Skin of body (tissue), 2 donors: ENCODE results near the gene KLHDC10. TPM values are rescaled to one million over a fixed set of nuclear protein-coding genes. Genes with fewer than 3 reads are reported as not detected.
A peak's percentile ranks its signal among the peaks of the same experiment; 100 is the strongest.
"Not testable (repeated sequence)": the region's sequence is repeated elsewhere in the genome, so short reads cannot be mapped to it uniquely, and the experiment has no call there.

Source experiments
- DNase-seq: peaks from one replicate; lab custom pipeline; 2025; lab: John Stamatoyannopoulos, UW
- total RNA-seq: library from RNA; depleted of rRNA; stranded (reverse); fragments of >200 nt; gene quantifications from one replicate; pipeline ENCODE4 v1.2.3, GENCODE V29; 2014

The KLHDC10 gene
- total RNA-seq, 1 donor from 2014 or later, result 51.4 TPM

GRCh38 chr7:130141161-130141883, 71.0 kb downstream of the KLHDC10 start:
- DNase-seq, result peak; percentile 73

DNA sequence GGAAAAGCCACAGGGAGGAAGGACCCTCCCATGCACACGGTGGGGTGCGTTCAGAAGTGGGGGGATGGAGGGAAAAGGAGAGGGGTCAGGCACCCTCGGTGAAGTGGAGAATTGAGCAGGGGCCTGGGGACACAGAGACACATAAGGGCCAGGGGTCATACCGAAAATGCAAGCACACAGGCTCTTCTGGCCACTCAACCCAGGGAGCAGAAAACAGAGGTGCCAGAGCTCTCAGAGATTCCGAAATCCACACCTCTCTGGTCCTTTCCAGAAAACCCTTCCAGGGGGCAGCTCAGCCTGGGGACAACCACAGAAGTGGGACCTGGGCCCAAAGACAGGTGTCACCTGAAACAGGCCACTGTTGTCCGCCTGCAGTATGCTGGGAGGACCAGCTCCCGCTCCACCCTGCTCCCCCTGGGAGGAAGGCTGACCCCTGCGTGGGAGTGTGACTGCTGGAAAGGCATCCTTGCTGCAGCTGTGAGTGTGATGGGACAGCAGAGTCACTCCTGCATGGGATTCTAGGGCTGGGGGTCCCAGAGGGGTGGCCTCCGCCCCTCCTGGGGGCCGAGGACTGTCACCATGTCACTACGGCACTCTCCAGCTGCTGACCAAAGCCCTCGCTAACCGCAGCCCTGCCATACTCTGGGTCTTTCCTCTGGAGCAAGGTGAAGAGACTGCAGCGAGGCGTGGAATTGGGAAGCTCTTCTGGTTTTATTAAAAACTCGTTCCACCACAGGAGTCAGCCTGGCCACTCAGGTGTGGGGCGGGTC, 71.7 kb downstream of the KLHDC10 start:
- no peak for DNase-seq

GRCh38 chr7:130142654-130143333, 72.5 kb downstream of the KLHDC10 start:
- DNase-seq, result no peak

GRCh38 chr7:130143334-130143732, 73.0 kb downstream of the KLHDC10 start:
- no peak for DNase-seq

DNA sequence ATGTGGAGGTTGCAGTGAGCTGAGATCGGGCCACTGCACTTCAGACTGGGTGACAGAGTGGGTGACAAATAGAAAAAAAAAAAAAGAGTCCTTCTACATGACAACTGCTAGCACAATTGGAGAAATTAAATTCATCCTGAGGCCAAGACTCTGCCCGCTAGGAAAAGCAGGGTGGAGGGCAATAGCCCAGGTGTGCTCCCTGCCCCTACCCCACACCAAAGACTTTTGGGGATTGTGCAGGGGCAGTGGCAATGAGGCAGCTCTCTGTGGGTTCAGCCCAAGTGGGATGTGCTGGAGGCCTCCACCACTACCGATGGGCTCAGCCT, 73.6 kb downstream of the KLHDC10 start:
- no peak for DNase-seq

DNA sequence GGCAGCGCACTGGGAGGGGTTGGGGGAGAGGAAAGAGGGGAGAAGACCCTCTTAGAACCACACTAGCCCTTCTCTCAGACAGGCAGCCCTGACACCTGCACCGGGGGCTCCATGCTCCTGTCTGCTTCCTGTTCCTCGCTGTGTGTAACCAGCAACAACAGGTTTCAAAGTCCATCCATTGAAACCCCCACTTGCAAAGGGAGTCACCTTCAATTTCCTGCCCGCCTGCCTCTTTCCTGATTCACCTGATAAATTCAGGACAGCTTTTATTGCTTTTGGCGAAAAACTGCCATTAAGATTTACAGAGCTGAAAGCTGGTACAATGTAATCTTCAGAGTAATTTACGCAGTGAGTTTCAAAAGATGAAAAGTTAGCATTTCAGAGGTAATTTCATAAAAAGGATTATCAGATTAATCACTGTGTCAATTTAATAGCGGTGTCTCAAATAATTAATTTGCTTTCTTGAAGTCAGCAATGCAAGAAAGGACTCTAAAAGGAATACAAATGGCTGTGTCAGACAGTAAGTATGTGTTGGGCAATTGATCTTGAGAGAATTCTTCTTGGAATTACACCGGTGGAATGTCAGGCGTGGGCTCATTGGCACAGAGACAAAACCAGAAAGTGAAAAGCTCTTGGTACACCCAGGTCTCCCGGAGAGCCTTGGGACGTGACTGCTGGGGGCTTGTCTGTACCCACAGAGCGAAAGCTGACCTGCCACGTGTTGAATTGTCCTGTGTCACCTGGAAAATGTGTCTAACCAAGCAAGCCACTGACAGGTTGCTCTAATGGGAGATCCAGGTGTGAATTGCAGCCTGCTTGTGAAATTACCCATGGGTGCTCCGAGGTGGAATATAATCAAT, 74.2 kb downstream of the KLHDC10 start:
- DNase-seq, result no peak

- no peak for DNase-seq
These were observed 75.2 kb downstream of the KLHDC10 start for GRCh38 chr7:130145424-130146100.

- not testable (repeated sequence) for DNase-seq
These were observed 75.8 kb downstream of the KLHDC10 start for GRCh38 chr7:130146142-130146541.

DNA sequence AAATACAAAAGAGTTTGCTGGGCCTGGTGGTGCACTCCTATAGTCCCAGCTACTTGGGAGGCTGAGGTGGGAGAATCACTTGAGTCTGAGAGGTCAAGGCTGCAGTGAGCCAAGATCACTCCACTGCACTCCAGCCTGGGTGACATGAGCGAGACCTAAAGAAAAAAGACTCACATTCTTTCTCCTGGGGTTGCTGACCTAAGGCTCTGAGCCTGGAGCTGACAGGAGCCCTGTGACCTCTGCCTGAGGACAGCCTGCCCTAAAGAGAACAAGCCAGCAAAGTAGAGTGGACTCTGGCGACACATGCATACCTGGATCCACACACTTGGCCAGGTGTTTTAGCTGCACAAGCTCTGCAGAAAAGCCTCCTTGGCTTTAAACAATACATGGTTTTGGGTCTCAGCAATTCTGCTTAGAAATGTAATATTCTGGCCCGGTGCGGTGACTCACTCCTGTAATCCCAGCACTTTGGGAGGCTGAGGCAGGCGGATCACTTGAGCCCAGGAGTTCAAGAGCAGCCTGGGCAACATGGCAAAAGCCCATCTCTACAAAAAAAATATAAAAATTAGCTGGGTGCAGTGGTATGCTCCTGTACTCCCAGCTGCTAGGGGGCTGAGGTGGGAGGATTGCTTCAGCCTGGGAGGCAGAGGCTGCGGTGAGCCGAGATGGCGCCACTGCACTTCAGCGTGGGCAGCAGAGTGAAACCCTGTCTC, 76.5 kb downstream of the KLHDC10 start:
- DNase-seq, result no peak

- no peak for DNase-seq
These were observed 77.5 kb downstream of the KLHDC10 start for GRCh38 chr7:130147710-130148325.

DNA sequence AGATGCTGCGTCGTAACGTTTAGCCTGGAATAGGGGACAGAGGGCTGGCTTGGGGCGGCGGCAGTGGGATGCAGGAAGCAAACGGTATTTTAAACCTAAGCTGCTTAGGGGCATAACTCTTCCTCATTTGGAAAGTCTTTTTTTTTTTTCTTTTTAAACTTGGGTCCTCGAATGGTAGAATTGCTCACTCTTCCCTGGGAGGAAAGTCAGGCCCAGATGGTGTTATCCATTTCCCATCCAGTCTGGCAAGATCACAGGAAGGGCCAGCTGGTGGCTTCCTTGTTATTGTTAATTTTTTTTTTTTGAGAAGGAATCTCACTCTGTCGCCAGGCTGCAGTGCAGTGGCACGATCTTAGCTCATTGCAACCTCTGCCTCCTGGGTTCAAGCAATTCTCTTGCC, 78.2 kb downstream of the KLHDC10 start:
- DNase-seq, result no peak

DNA sequence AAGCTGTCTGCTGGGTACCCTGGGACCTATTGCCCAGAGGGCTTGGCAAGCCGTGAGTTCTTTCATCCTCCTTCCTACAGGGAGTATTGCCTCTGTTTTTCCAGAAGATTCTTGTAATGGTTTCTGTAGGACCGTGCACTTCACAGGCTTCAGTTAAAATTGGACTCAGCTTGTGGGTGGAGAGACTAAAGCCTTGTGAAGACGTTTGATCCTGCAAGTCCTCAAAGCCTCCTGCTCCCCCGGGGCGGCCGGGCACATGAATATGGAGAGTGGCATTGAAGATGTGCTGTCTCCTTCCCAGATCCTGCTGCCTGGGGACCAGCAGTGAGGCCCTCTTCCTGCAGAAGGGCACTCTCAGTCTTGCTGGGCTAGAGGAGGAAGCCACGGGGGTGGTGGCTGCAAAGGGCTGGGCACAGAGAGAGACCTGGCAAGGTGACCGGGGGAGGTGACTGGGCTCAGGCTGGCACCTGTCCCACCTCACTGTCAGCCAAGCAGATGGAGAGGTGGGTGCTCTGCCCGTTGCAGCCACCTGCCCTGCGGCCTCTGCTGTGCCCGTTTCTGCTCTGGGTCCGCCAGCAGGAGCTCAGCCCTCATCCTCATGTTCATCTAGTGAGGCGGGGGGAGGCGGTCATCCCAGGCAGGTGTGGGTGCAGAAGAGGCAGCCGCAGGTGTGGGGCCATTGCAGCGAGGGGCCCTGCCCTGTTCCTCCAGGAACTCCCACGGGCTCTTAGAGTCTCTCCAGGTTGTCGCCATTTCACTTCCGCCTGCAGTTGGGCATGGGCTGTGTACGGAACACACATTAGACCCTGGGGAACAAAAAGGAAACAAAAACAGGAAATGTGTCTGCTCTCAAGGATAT, 79.2 kb downstream of the KLHDC10 start:
- DNase-seq, result no peak

DNA sequence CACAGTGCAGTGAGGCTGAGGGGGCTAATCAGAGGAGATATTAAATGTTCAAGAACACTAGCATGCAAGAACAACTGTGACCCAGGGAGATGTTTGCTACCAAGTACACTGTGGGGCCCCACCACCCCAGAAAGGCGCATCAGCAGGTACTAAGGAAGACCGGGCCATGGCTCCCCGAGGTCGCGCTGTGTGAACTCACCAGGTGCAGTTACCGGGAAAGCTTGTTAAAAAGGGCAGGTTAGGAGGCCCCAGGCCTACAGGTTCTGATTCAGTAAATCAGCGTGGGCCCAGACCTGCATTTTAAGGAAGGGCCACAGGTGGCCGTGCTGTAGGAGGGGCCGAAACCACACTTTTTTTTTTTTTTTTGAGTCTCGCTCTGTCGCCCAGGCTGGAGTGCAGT, 80.3 kb downstream of the KLHDC10 start:
- no peak for DNase-seq

DNA sequence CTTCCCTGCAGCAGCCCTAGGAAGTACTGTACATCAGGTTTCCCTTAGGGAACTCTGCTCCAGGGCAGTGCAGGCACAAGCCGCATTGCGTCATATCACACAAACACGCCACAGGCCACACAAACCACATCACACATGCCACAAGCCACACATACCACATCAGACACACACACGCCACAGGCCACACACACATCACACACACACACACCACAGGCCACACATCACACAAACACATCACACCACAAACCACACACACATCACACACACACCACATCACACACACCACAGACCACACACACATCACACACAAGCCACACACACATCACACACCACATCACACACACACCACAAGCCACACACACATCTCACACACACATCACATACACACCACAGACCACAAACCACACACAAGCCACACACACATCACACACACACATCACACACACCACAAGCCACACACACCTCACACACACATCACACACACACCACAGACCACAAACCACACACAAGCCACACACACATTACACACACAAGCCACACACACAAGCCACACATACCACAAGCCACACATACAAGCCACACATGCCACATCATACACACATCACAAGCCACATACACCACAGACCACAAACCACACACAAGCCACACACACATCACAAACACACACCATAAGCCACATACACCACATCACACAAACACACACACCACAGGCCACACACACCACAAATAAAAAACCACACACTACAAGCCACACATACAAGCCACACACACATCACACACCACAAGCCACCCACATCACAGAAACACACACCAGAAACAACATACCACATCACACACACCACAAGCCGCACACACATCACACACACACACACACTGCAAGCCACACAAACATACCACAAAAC, 81.5 kb downstream of the KLHDC10 start:
- peak; percentile 13 for DNase-seq

- peak; percentile 45 for DNase-seq
These were observed 82.3 kb downstream of the KLHDC10 start for GRCh38 chr7:130152493-130153210.

GRCh38 chr7:130153211-130153908, 83.0 kb downstream of the KLHDC10 start:
- no peak for DNase-seq

DNA sequence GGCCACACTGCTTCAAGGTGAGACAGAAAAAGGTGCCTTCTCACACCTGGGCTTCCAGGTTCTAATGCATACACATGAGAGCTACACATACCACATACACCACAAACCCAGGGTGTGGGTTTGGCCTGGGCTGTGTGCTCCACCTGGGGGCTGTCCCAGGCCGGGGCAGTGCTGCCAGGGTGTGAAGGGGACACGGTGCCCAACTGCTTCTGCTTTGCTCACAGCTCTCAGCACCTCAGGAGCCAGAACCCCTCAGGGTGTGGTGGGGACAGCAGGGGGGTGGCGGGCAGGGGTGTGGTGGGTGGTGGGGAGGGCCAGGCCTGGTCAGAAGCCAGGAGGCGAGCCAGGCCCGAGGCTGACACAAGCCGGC, 83.8 kb downstream of the KLHDC10 start:
- no peak for DNase-seq
